Heart left ventricle (tissue), 13 donors: ENCODE results near the gene IPO4.

Experiments used
- POLR2A ChIP-seq, 2 donors: fragments of 450-650 bp; IDR thresholded peaks; one replicate each; pipeline ENCODE4 v1.6.1; 2017; ENCODE audit warnings: antibody characterized with exemption in 2 of 2, mild to moderate bottlenecking in 2 of 2, moderate library complexity in 2 of 2
- TF ChIP-seq, protein P1 (sequence below), 12 donors: fragments of 200-600 bp; sonication (generic) in 4 of 12; IDR thresholded peaks; one replicate each; pipeline versions ENCODE4 v1.5.0 to v1.8.0; 2018 to 2022; ENCODE audit warnings: antibody characterized with exemption in 12 of 12, mild to moderate bottlenecking in 5 of 12
- donor health status: ischemic (EF 13 %, LVEDD 7.1; RV severe dilation, severe dysfunction).
- donor health status: DM: no; HTN: yes; CAD: no.
- donor health status: DM: no; HTN: no; CAD: no.
- donor health status: ischemic (EF 25% LVEDD 6.9; RV normal size, moderate dysfunction).
- donor health status: ischemic (EF 25% LVEDD 5.7; RV mildly dilated, moderate dysfunction).
- donor health status: ischemic (EF 35%, LVEDD 5.7; RV mildly dilated, moderate dysfunction).
- donor health status: nonischemic (EF 11% LVEDD 7.7; RV severe dilation, severe dysfunction).
- donor health status: DM: yes; HTN: yes; CAD: no.
- donor health status: PGD.
- donor health status: ischemic (EF 29% LVEDD 5.4; RV normal size, mild dysfunction).
- donor health status: nonischemic (EF 23%, LVEDD 6.1; RV moderate dilation, normal function).

DNA sequence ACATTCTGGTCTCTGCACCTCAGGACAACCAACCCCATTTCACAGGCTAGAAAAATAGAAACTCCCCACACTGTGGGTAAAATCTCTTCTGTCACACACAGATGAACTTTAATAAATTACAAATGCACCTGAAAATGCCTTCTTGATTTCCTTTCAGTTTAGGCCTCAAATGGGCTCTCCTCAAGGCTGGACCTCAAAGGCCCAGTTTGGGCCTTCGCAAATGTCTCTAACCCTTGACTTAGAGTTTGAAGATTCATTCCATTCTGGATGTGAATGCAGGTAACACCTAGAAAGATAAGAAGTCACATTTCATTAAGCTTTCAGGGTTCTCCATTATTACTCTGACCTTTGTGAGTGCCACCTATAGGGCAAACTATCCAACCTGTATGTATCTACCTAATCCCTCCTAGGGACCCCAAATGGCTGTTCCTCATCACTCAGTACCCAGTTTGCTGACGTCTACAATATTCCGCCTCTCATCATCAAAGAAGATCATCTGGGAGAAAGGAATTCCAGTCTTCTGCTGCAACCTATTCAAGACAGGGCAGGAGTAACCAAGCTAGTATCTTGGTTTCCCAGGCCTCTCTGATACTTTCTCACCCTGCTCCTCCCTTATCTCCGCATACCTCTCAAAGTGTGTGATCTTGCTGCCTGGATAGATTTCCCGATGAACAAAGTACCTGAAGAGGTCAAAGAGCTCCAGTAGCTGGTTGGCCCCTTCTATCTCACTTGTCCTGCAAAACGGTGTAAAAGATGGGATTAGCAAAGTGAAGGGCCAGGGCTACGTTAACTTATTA is 25.4 kb upstream of the IPO4 start:
- TF ChIP-seq, protein P1, sequence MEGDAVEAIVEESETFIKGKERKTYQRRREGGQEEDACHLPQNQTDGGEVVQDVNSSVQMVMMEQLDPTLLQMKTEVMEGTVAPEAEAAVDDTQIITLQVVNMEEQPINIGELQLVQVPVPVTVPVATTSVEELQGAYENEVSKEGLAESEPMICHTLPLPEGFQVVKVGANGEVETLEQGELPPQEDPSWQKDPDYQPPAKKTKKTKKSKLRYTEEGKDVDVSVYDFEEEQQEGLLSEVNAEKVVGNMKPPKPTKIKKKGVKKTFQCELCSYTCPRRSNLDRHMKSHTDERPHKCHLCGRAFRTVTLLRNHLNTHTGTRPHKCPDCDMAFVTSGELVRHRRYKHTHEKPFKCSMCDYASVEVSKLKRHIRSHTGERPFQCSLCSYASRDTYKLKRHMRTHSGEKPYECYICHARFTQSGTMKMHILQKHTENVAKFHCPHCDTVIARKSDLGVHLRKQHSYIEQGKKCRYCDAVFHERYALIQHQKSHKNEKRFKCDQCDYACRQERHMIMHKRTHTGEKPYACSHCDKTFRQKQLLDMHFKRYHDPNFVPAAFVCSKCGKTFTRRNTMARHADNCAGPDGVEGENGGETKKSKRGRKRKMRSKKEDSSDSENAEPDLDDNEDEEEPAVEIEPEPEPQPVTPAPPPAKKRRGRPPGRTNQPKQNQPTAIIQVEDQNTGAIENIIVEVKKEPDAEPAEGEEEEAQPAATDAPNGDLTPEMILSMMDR (IDR thresholded peaks at IDR 0.05) = no peak
- no peak for TF ChIP-seq POLR2A (IDR thresholded peaks at IDR 0.05)
